IPS-15b (cell line): ENCODE results near the gene JPT2.

Experiments used
- H3K27me3 ChIP-seq: one replicate; pipeline ENCODE4 v1.6.1; 2013; ENCODE audit warnings: low read length; ENCODE audit not compliant: control insufficient read depth, insufficient read depth
- H3K36me3 ChIP-seq: one replicate; pipeline ENCODE4 v1.6.1; 2013; ENCODE audit warnings: low read length; ENCODE audit not compliant: control insufficient read depth, insufficient read depth
- H3K4me1 ChIP-seq: one replicate; pipeline ENCODE4 v1.6.1; 2013; ENCODE audit warnings: mild to moderate bottlenecking, low read length; ENCODE audit not compliant: control insufficient read depth, insufficient read depth
- H3K4me3 ChIP-seq: one replicate; pipeline ENCODE4 v1.5.1; 2013; ENCODE audit warnings: low read depth, low read length
- H3K9ac ChIP-seq: one replicate; pipeline ENCODE4 v1.6.1; 2013; ENCODE audit warnings: low read depth, mild to moderate bottlenecking, low read length
- H3K9me3 ChIP-seq: one replicate; pipeline ENCODE4 v1.6.1; 2013; ENCODE audit warnings: mild to moderate bottlenecking, low read length; ENCODE audit not compliant: control insufficient read depth, insufficient read depth

JPT2 gene

GRCh38 chr16:1744338-1744840, 66.3 kb downstream of the JPT2 start:
- H3K36me3 ChIP-seq, result peaks cover 32% of the 10 kb centered on the region
- no peaks in the 10 kb centered on the region for H3K4me1 ChIP-seq
- no peaks in the 10 kb centered on the region for H3K27me3 ChIP-seq
- no peaks in the 10 kb centered on the region for H3K9me3 ChIP-seq
- H3K9ac ChIP-seq, result no peak overlapping the region
- no peak overlapping the region for H3K4me3 ChIP-seq

- H3K9ac ChIP-seq, result no peak overlapping the region
- H3K9me3 ChIP-seq, result no peaks in the 10 kb centered on the region
- H3K4me1 ChIP-seq, result no peaks in the 10 kb centered on the region
- H3K27me3 ChIP-seq, result no peaks in the 10 kb centered on the region
- H3K4me3 ChIP-seq, result no peak overlapping the region
- H3K36me3 ChIP-seq, result peaks cover 26% of the 10 kb centered on the region
Observed at GRCh38 chr16:1745181-1745899, 67.3 kb downstream of the JPT2 start.

- H3K27me3 ChIP-seq, result no peaks in the 10 kb centered on the region
Observed at GRCh38 chr16:1745900-1746692, 68.0 kb downstream of the JPT2 start.

GRCh38 chr16:1746693-1747195, 68.7 kb downstream of the JPT2 start:
- Histone ChIP-seq H3K9ac (no peak overlapping the region), H3K9me3 (no peaks in the 10 kb centered on the region), H3K27me3 (no peaks in the 10 kb centered on the region), H3K36me3 (peaks cover 23% of the 10 kb centered on the region), H3K4me1 (no peaks in the 10 kb centered on the region), H3K4me3 (no peak overlapping the region)

More at GRCh38 chr16:1745900-1746692, 68.0 kb downstream of the JPT2 start:
- H3K9me3 ChIP-seq, result no peaks in the 10 kb centered on the region
- no peak overlapping the region for H3K9ac ChIP-seq
- H3K4me1 ChIP-seq, result no peaks in the 10 kb centered on the region
- H3K36me3 ChIP-seq, result peaks cover 20% of the 10 kb centered on the region
- H3K4me3 ChIP-seq, result no peak overlapping the region

- Histone ChIP-seq H3K9ac (no peak overlapping the region), H3K4me3 (no peak overlapping the region), H3K4me1 (no peaks in the 10 kb centered on the region), H3K9me3 (no peaks in the 10 kb centered on the region), H3K27me3 (no peaks in the 10 kb centered on the region), H3K36me3 (peaks cover 29% of the 10 kb centered on the region)
Observed at GRCh38 chr16:1747934-1748333, 69.9 kb downstream of the JPT2 start.

GRCh38 chr16:1749152-1750117, 71.4 kb downstream of the JPT2 start:
- Histone ChIP-seq H3K4me3 (no peak overlapping the region), H3K4me1 (no peaks in the 10 kb centered on the region), H3K36me3 (peaks cover 26% of the 10 kb centered on the region), H3K9me3 (no peaks in the 10 kb centered on the region), H3K27me3 (no peaks in the 10 kb centered on the region), H3K9ac (no peak overlapping the region)
